HT1080 (cell line): Measurements from ENCODE around the gene BHLHA15. TPM values are rescaled to one million over a fixed set of nuclear protein-coding genes. Genes with fewer than 3 reads are reported as not detected.

Experiments
- DNase-seq: peaks from one replicate; pipeline ENCODE4 v3.0.0-alpha.2; 2015; ENCODE audit warnings: low read depth
- total RNA-seq: library from RNA; depleted of rRNA; stranded (reverse); fragments of >200 nt; shearing (Covaris generic); gene quantifications from 2 replicates; pipeline ENCODE4 v1.2.3, GENCODE V29; 2014

The BHLHA15 gene
- total RNA-seq, 1 experiment from 2014 or later = not detected

DNA sequence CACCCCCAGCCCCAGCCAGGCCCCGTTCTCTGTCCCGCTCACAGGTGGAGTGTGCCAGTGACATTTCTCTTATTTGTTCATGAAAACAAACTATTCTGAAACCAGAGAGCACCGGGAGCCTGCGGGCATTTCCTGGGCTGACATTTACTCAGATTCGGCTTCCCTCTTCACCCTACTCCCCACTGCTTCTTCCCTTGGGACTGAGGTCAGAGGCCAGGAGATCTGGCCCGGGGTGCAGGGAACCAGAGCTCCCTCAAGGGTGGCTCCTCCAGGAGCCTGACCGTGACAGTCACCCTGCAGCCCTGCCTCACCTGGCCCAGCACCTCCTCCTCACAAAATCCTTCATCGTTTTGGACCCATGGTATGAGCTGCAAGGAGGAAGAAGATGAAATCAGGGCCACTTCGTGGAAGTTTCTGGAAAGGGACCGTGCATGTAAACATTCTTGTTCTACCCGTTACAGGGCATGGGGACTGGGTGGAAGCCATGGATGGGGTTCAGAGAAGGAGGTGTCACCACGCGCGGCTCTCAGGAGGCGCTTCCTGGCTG, 12.2 kb downstream of the BHLHA15 start:
- DNase-seq = no peak

DNA sequence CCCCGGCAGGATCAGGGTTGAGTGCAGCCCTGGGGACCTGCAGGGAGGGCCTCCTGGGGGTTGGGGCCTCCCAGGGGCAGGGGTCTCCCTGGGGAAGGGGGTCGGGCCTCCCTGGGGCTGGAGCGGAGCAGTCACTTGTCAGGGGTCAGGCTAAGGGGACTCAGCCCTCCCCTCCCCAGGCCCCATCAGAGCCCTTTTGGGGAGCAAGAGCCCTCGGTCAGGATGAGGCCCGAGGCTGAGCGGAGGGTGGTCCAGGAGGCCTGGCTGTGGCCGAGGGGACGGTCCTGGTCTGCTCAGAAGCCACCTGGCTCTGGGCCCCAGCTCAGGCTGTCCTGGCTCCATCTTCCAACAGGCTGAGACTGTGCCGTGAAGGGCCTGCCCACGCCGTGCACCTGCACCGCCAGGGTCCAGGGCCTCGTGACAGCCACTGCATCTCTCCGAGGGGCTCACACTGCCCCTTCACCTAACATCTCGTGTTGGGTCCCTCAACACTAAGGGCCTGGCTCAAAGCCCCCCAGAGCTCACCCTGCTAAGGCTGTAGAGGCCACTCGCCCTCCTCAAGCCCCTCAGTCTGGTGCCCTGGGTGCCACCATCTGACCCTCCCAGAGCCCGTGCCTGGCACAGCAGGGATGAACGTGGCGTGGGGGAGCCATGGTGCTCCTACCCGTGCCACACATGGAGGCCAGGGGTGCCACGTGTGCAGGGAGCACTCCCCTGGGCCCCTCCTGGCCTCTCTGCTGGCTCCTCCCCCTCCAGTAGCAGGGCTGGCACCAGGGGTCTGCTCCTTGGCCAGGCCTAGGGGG, 12.9 kb downstream of the BHLHA15 start:
- DNase-seq = no peak

DNA sequence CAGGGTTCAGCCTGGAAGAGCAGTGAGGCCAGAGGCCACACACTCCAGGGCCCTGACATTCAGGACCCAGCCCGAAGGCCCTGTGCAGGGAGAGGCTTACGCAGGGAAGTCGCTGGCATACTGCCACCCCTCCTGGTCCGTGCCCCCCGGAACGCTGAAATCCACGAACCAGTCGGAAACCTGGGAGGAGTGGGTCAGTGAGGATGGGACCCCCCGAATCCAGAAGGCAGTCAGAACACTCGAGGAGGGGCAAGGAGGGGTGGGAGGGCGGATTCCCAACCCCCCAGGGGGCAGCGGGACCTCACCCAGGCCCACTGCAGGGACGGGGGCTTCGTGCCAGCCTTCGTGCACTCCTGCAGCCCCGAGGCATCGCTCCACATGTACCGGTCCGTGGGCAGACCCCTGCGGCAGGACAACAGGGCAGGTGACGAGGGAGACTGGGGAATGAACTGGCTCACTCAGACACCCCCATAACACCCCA, 13.5 kb downstream of the BHLHA15 start:
- no peak for DNase-seq

DNA sequence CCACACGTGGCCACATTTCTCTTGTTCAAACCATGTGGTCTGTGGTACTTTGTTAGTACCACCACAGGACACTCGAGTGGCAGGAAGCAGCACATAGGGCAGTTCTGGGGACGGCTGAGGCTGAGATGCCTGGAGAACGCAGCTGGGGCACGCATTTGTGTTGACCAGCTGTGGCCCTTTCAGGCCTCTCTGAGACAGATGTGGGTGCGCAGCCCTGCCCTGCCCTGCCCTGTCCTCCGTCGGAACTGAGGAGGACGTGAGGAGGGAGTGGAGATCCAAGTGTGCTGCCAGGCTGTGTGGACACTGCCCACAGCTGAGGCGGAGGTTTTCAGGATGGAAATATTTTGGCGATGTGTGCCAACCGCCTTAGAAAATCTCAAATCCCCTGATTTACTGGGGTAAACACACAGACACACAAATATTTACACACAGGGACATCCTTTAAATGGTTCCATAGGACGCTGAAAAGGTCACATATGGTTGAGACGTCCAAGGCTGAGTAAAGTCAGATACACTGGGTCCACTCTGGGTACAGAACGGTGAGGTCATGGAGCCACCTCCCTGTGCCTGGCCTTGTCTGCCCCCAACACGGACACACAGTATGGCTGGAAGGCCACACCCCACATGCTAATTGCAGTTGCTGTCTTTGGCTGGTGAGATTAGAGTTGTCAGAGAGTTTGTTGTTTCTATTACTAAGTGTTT, 14.8 kb downstream of the BHLHA15 start:
- no peak for DNase-seq

DNA sequence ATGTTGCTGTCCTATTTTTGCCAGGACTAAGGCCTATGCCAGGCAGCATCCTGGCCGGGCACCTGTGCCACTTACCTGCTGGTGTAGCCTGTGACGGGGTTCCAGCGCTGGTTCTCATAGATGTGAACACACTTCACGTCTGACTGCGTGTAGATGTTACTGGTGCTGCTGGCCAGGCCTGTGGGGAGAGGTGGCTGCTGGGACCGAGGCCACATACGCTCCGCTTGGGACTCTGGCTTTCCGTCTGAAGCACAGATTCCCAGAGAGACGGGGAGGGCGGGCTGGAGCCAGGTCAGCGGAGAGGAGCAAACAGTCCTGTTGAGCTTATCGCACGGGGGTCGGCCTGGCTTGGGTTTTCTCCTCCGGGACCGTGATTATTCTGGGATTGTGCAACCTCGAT, 16.7 kb downstream of the BHLHA15 start:
- no peak for DNase-seq

DNA sequence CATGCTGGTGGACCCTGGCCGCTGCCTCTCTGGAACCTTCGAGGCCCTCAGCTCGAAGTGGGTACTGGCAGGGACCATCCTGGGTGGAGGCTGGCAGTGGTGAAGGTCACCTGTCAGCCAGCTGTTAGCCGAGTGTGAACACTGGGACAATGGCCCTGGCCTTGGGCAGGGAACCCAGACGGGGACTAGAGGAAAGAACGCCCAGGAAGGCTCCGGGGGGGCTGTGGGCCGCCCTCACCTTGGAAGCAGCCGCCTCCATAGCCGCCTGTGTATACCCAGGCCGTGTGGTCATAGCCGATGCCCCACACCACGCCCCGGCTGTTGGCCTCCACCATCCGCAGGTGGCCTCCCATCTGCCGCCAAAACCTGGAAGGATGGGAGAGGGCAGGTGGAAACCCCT, 17.6 kb downstream of the BHLHA15 start:
- DNase-seq = no peak

DNA sequence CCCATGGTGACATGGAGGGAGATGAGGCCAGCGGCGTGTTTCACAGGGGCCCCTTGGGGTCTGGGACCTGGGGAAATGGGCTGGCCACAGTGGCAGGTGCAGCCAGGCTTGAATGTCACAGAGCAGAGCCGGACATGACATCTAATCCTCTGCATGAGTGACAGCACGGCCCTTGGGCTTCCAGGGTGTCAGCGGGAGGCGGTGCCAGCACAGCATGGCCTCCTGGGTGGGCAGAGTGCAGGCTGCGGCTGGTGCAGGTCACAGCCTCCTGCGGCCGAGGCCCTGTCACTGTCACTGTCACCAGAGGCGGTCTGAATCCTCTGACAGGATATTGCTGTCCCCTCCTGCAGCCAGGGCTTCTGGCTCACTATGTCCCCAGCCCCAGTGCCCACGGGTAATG, 18.2 kb downstream of the BHLHA15 start:
- DNase-seq = no peak

DNA sequence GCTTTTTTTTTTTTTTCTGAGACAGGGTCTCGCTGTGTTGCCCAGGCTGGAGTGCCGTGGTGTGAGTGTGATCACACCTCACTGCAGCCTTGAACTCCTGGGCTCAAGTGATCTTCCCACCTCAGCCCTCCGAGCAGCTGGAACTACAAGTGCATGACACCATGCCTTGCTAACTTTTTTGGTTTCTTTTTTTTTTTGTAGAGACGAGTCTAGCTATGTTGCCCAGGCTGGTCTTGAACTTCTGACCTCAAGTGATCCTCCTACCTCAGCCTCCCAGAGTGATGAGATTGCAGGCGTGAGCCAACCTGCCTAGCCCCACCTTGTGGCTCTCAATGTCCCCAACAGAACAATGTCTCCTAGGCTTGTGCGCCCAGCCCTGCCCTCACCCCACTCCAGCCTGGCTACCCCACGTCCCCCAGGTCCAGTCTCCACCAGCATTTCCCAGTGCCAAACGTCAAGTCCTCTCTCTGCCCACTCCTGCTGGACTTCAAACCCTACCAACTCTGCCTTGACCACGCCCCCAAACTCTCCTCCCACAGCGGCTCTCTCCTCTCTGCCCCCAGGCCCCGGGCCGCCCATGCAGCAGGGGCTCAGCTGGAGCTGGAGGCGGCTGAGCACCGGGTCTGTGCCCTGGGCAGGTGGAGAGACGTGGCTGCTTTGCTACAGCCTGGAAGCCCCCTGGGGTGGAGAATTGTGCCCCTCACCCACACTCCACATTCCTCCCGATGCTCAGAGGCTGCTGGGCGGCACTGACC, 18.9 kb downstream of the BHLHA15 start:
- DNase-seq = no peak

DNA sequence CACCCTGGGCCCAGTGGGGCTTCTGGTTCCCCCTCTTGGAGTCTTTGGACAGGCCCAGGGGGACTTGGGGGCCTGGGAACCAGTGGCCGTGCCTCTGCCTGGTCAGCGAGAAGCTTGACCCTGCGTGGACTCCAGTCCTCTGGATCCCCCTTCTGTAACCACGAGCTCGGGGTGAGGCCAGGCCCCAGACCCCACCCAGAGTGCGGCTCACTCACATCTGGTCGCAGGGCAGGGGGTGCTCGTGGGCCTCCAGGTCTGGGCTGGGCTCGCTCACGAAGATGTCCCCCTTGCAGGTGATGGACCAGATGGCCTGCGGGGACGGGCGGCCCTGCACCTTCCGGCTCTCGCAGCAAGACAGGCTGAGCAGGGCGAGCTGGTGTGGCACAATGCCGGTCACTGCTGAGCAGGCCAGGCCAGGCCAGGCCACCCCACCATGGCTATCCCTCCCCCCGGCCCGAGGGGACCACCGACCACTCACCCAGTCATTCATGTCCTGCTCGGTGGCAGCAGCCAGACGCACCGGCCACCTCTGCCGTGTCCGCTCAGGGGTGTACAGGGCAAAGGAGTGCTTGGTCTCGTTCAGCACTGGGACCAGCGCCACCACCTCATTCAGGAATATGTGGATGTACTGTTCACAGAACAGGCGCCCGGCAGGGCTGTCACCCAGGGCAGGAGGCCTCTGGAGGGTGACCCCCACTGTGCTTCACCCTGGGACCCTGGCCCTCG, 19.7 kb downstream of the BHLHA15 start:
- DNase-seq = no peak

DNA sequence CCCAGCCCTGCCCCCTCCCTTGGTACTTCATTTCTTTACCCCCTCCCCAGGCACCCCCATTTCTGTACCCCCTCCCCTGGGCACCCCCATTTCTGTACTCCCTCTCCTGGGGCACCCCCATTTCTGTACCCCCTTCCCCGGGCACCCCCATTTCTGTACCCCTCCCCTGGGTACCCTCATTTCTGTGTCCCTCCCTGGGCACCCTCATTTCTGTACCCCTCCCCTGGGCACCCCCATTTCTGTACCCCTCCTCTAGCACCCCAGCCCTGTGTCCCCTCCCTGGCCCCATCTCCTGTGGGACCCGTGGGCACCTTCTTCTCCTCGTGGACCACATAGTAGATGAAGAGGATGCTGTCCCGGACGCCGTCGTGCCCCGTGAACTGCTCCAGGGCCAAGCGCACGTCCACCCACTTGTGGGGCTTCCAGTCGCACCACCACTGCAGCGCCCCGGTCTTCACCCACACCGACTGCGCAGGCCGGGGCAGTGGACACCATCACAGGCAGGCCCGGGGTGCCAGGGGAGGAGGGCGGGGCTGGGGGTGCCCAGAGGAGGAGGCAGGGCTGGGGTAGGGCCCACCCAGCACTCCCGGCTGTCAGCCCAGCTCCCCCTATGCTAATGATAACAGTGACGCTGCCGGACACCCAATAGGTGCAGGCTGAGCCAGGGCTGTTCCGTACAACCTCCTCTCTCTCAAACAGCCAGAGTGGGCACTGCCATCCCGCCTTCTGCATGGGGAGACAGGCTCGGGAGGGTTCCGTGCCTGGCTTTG, 20.4 kb downstream of the BHLHA15 start:
- DNase-seq = no peak

DNA sequence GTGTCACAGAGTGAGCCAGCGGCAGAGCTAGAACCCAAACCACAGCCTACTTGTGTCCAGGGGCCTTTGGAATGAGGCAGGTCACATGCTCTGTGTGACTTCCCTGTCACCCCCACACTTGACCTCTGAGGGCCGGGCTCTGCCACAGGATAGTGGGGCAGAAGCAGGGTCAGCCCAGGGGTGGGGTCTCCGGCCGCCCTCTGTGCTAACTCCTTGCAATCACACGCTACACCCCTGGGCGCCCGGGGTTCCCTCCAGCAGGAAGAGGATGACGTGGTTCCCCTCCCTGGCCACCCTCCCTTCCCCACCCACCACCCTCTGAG, 21.0 kb downstream of the BHLHA15 start:
- DNase-seq = no peak

DNA sequence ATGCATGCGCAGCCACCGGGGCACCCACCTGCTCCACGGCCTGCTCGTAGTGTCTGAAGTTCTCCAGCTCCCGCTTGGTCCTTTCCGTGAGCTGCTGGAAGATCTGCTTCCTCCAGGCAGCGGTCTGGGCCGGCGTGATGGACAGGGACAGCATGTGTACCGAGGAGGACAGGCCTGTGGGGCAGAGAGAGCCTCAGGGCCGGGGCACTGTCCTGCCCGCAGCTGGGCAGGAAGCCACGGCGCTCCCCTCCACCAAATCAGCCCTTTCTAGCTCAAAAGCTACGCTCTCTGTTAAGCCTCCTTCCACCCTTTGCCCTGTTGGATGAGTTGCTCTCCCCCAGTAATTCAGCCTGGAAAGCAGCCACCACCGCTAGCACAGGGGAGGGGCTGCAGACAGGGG, 21.6 kb downstream of the BHLHA15 start:
- no peak for DNase-seq

DNA sequence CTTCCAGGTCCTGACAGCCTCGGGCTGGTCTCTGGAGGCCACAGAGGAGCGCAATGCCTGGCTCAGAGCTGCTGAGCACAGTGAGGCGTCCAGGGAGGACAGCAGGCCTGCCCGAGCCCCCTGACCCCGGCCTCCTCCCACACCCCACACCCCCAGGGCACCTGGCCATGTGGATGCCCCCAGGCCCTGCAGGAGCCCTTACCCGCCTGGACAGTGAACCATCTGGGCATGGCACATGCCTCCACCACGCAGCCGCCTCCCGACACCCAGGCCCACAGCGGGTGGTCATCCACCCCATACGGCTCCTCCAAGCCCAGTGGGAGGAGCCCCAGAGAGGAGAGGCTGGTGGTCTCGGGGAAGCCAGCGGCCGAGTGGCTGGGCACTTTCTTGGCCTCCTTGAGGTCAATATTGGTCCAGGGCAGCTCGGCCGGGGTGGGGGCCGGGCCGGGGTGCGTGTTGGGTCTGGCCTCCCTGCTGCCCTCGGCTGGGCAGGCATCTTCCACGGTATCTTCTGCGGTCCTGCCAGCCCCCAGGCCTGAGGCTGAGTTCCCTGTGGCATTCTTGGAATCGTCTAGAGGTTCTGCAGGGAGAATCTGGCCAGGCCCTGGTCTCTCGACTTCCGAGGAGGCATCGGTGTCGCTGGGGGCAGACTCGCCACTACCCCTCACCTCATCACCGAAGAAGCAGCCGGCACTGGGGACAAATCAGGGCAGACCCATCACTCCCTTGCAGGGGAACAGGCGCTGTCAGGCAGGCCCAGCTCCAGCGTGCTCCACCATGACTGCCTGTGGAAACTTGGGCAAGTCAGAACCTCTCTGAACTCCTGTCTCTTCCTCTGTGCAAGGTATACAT, 22.2 kb downstream of the BHLHA15 start:
- no peak for DNase-seq

DNA sequence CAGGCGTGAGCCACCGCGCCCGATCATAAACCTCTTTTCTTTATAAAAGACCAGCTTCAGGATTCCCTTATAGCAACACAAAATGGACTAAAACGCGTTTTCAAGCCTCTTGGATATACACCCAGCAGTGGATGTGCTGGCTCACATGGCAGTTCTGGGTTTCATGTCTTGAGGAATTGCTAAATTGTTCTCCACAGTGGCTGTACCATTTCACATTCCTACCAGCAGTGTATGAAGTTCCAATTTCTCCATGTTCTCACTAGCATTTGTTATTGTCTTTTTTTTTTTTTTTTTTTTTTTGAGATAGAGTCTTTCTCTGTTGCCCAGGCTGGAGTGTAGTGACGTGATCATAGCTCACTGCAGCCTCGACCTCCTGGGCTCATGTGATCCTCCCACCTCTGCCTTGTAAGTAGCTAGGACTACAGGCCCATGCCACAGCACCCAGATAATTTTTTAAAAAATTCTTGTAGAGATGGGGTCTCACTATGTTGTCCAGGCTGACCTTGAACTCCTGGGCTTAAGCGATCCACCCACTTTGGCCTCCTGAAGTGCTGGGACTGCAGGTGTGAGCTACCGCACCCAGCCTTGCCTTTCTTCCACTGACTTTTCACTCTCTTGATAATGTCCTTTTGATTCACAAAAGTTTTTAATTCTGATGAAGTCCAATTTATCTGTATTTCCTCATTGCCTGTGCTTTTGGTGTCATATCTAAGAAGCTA, 23.3 kb downstream of the BHLHA15 start:
- DNase-seq = no peak

DNA sequence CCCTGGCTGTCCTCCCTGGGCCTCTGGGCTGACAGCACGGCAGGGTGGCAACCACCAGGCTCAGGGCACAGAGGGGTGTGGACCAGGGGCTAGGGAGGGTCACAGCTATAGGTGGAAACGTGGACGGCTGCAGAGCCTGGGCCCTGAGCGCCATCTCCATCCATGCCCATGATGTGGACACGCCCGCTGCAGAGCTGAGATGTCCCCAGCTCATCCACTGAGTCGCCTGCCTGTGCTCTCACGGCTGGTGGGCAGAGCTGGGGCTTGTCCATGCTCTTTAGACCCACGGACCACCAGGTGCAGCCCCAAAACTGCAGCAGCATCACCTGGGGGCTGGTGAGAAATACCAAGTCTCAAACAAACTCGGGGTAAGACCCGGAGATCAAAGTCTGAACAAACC, 24.7 kb downstream of the BHLHA15 start:
- DNase-seq = no peak

DNA sequence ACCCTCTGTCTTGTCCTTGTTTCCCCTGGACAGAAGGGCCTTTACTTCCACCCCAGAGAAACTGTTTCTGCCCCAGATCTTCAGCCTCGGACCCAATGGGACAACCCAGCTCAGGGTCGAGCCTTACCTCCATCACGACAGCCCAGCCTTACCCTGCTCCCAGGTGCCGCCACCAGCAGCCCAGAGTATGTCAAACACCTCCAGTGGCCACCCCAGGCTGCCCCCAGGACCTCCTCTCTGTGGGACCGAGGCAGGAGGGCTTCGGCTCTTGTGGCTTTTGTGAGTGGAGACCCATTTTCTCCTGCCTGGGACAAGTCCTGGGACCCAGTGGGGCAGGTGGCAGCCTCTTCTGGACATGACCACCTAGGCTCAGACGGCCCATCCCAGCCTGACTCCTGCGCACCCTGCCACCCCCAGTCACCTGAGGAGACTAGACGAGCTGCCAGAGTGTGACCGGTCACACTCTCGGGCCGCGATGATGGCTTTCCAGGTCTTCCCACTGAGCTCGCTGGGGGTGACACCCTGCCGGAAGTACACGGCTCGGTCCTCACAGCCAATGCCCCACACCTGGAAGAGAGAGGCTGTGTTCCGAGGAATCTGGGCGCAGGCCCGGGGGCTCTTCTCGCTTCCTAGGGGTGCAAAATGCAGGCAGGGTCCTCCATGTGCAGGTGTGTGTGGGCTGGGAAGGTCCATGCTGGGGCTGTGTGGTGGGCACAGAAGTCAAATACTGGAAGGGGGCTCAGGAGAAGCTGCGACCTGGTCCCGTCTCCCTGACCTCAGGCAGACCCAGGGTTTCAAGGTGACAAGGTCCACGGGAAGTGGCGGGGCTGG, 25.3 kb downstream of the BHLHA15 start:
- no peak for DNase-seq

DNA sequence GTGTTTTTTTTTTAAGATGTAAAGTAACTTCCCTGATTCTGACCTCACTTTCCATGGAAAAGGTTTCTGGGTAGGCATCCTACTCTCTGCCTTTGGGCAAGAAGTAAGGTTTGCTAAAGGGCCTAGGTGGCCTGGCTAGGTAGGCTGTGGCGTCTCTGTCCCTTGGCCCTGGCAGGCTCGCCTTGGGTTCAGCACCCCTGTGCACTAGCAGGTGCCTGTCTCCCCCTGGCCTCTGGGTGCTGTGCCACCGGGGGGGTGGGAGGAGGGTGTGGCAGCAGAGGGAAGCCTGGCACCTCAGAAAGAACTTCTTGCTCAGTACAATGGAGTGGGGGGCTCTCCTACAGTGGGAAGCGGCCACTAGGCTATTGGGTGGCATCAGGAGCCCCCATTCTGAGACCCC, 26.8 kb downstream of the BHLHA15 start:
- DNase-seq = no peak

DNA sequence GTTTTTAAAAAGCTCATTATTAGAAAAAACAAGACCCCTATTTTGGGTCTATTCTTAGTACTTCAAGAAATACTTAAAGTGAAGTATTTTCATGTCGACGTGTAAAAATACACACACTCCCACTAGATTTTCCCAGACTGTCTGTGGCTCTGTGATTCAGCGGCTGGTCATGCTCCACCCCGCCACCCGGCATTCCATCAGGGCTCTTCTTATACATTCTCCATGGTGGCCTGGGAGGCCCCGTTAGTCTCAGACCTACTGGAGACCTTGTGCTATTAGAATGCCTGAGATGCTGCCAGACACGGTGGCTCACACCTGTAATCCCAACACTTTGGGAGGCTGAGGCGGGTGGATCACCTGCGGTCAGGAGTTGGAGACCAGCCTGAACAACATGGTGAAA, 27.7 kb downstream of the BHLHA15 start:
- no peak for DNase-seq
